Erythroblast (primary cell): ENCODE measurements around the gene IDI1.

Source experiments
- DNase-seq, 2 experiments: peaks; one replicate each; lab custom pipeline; 2025; lab: John Stamatoyannopoulos, UW
- GATA1 ChIP-seq: IDR thresholded peaks from 2 replicates; pipeline ENCODE4 v1.6.1; 2011; ENCODE audit warnings: low read depth, mild to moderate bottlenecking, control low read depth, low read length, moderate library complexity
- POLR2A ChIP-seq: IDR thresholded peaks from 2 replicates; pipeline ENCODE4 v1.6.1; 2011; ENCODE audit warnings: mild to moderate bottlenecking, low read length

The IDI1 gene

GRCh38 chr10:1006573-1006972, 42.3 kb downstream of the IDI1 start:
- no peak for DNase-seq
- TF ChIP-seq GATA1 (no peak), POLR2A (no peak)

- no peak for TF ChIP-seq GATA1
Observed at GRCh38 chr10:1003884-1004670, 44.8 kb downstream of the IDI1 start.

GRCh38 chr10:1002425-1003006, 46.4 kb downstream of the IDI1 start:
- peak; percentile 30 to 39 for DNase-seq
- TF ChIP-seq GATA1, result no peak
- TF ChIP-seq POLR2A, result no peak

More at GRCh38 chr10:1003884-1004670, 44.8 kb downstream of the IDI1 start:
- DNase-seq, result no peak

- DNase-seq, result no peak
- TF ChIP-seq GATA1 (no peak), POLR2A (no peak)
Observed at GRCh38 chr10:997266-998022, 51.5 kb downstream of the IDI1 start.

- no peak for TF ChIP-seq POLR2A
- no peak for DNase-seq
Observed at GRCh38 chr10:996031-996430, 52.9 kb downstream of the IDI1 start.

GRCh38 chr10:995559-995926, 53.4 kb downstream of the IDI1 start:
- TF ChIP-seq GATA1 (no peak), POLR2A (no peak)
- no peak for DNase-seq

- TF ChIP-seq POLR2A (no peak), GATA1 (no peak)
- DNase-seq, result no peak
Observed at GRCh38 chr10:994836-995558, 53.9 kb downstream of the IDI1 start.

GRCh38 chr10:992871-993270, 56.0 kb downstream of the IDI1 start:
- peak in 1 of 2 experiments; percentile 39 for DNase-seq
- no peak for TF ChIP-seq POLR2A

GRCh38 chr10:992467-992866, 56.5 kb downstream of the IDI1 start:
- TF ChIP-seq GATA1 (no peak), POLR2A (no peak)
- DNase-seq, result no peak

- no peak for TF ChIP-seq GATA1
- no peak for TF ChIP-seq POLR2A
- peak in 1 of 2 experiments; percentile 49 for DNase-seq
Observed at GRCh38 chr10:990808-991207, 58.1 kb downstream of the IDI1 start.
